HEK293T (cell line): ENCODE data around the gene PRSS37.

Experiments
- CTCF ChIA-PET: fragments of 350-600 bp; formaldehyde crosslinking; extraction: SDS; loops from one replicate; lab custom pipeline; 2021; ENCODE audit warnings: antibody characterized with exemption, inconsistent platforms; lab: Yijun Ruan, JAX
- POLR2A ChIA-PET: fragments of 350-600 bp; formaldehyde crosslinking; extraction: SDS; loops from one replicate; lab custom pipeline; 2020; ENCODE audit warnings: antibody characterized with exemption, inconsistent platforms; lab: Yijun Ruan, JAX
- DNase-seq: peaks from one replicate; pipeline ENCODE4 v3.0.0; 2012; ENCODE audit warnings: mixed read lengths; ENCODE audit errors: extremely low spot score
- ARNT ChIP-seq: fragments of 450-650 bp; IDR thresholded peaks from 2 replicates; pipeline ENCODE4 v1.6.1; 2017; ENCODE audit warnings: mild to moderate bottlenecking
- BHLHE40 ChIP-seq: fragments of 450-650 bp; IDR thresholded peaks from 2 replicates; pipeline ENCODE4 v1.6.1; 2016; ENCODE audit warnings: mild to moderate bottlenecking, moderate library complexity, borderline replicate concordance
- ELF4 ChIP-seq: fragments of 450-650 bp; IDR thresholded peaks from 2 replicates; pipeline ENCODE4 v1.6.1; 2017; ENCODE audit warnings: antibody characterized with exemption
- FOXK2 ChIP-seq: fragments of 450-650 bp; IDR thresholded peaks from 2 replicates; pipeline ENCODE4 v1.6.1; 2016; ENCODE audit warnings: mild to moderate bottlenecking
- FOXM1 ChIP-seq: fragments of 450-650 bp; IDR thresholded peaks from 2 replicates; pipeline ENCODE4 v1.6.1; 2017; ENCODE audit warnings: mild to moderate bottlenecking, borderline replicate concordance
- HDGF ChIP-seq: fragments of 450-650 bp; IDR thresholded peaks from 2 replicates; pipeline ENCODE4 v1.6.1; 2017; ENCODE audit warnings: antibody characterized with exemption, borderline replicate concordance
- L3MBTL2 ChIP-seq: fragments of 450-650 bp; conservative IDR thresholded peaks from 2 replicates; pipeline ENCODE4 v1.6.1; 2016; ENCODE audit warnings: mild to moderate bottlenecking
- LEF1 ChIP-seq: fragments of 450-650 bp; IDR thresholded peaks from 2 replicates; pipeline ENCODE4 v1.6.1; 2017; ENCODE audit warnings: mild to moderate bottlenecking, borderline replicate concordance
- SUZ12 ChIP-seq: fragments of 450-650 bp; IDR thresholded peaks from 2 replicates; pipeline ENCODE4 v1.6.1; 2016; ENCODE audit warnings: mild to moderate bottlenecking
- TARDBP ChIP-seq: fragments of 450-650 bp; IDR thresholded peaks from 2 replicates; pipeline ENCODE4 v1.6.1; 2016
- ZNF384 ChIP-seq: fragments of 450-650 bp; IDR thresholded peaks from 2 replicates; pipeline ENCODE4 v1.6.1; 2016
- TF ChIP-seq, protein P1 (sequence below): fragments of 450-650 bp; IDR thresholded peaks from 2 replicates; pipeline ENCODE4 v1.6.1; 2016

PRSS37 gene

DNA sequence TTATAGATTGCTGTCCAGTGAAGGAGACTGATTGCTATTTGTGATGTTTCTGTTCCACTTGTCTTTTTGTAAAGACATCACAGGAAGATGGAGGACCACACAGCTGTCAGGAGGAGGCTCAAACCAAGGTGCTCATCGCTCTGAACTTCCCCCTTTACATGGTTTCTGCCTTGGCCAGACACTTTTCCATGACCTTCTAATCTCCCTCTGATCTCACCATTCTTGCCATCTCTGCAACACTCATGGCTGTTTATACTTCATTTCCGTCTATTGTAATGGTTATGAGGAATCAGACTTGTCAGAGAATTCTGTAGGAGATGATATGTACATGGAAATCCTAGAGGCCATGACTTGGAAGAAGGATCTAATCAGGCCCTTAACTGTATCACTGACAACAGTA is 53.0 kb downstream of the PRSS37 start:
- ChIA-PET POLR2A (no interaction called here), CTCF (no interaction called here)
- TF ChIP-seq BHLHE40 (no peak), ELF4 (no peak), L3MBTL2 (no peak), LEF1 (no peak), TARDBP (no peak), ZNF384 (no peak), HDGF (no peak), ARNT (no peak), FOXM1 (no peak), SUZ12 (no peak), FOXK2 (no peak)
- TF ChIP-seq, protein P1, sequence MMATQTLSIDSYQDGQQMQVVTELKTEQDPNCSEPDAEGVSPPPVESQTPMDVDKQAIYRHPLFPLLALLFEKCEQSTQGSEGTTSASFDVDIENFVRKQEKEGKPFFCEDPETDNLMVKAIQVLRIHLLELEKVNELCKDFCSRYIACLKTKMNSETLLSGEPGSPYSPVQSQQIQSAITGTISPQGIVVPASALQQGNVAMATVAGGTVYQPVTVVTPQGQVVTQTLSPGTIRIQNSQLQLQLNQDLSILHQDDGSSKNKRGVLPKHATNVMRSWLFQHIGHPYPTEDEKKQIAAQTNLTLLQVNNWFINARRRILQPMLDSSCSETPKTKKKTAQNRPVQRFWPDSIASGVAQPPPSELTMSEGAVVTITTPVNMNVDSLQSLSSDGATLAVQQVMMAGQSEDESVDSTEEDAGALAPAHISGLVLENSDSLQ = no peak
- DNase-seq = no peak
